HG03469 (cell line): Measurements from ENCODE around the gene TMIGD3.

Experiments used
- ATAC-seq: cut with Tn5 transposase; IDR thresholded peaks from one replicate; pipeline ENCODE4 v1.9.1; 2021; ENCODE audit warnings: mild to moderate bottlenecking, moderate library complexity, moderate number of reproducible peaks; ENCODE audit not compliant: unreplicated experiment

TMIGD3 gene

DNA sequence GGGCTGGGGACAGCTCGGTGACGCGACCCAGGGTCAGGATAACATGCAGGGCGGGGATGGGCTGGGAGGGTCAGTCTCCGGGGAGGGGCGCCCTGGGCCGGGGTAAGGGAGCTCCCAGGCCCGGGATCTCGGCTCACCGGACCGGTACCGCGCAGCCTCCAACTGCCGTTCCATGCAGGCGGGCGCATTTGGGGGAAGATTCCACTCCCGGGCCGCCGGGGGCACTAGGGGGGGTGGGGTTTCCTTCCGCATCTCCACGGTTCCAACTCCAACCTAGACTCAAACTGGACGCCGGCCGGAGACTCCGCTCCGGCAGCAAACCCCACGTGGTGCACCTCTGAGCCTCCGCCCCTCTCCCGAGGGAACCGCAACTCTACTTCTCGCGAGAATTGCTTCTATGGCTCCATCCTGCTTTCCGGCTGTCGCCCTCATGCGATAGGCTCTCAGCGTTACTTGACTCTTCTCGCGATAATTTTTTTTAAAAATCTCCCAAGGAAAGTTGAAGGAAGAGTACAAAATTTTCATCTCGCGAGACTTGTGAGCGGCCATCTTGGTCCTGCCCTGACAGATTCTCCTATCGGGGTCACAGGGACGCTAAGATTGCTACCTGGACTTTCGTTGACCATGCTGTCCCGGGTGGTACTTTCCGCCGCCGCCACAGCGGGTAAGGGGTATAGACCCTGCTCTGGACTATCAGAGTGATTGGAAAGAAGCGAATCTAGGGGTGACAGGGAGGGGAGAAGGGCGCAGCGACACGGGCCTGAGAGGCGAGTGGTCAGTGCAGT is 54.3 kb downstream of the TMIGD3 start, which contains the start of the genes ATP5PB and WDR77:
Gene ATP5PB, plus strand, starts transcription at position 547 of the 785 bp plus-strand sequence. Its CDS starts 78 bp downstream, at position 625.
Gene WDR77, minus strand, starts transcription at position 339 of the 785 bp plus-strand sequence. Its CDS starts 87 bp downstream, at position 252.
- peak; percentile 85 for ATAC-seq

DNA sequence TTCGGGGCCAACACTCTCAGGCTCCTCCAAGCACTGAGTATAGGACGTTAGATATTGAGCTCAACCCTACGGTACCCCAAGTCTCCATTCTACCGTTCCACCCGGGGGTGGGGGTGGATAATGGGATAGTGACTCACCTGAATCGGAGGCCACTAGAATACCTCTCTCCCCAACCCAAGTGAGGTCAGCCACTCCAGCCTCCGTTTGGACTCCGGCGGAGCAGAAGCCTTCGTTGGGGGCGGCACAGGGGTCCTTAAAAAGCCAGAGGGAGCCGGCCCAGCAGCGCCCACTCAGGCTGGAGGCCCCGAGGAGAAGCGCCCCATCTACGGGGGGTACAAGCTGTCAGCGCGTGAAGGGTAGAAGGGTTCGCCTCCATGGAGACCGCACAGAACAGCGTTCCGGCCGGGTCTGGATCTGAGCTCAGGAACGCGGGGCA is 54.9 kb downstream of the TMIGD3 start:
- ATAC-seq, result no peak

DNA sequence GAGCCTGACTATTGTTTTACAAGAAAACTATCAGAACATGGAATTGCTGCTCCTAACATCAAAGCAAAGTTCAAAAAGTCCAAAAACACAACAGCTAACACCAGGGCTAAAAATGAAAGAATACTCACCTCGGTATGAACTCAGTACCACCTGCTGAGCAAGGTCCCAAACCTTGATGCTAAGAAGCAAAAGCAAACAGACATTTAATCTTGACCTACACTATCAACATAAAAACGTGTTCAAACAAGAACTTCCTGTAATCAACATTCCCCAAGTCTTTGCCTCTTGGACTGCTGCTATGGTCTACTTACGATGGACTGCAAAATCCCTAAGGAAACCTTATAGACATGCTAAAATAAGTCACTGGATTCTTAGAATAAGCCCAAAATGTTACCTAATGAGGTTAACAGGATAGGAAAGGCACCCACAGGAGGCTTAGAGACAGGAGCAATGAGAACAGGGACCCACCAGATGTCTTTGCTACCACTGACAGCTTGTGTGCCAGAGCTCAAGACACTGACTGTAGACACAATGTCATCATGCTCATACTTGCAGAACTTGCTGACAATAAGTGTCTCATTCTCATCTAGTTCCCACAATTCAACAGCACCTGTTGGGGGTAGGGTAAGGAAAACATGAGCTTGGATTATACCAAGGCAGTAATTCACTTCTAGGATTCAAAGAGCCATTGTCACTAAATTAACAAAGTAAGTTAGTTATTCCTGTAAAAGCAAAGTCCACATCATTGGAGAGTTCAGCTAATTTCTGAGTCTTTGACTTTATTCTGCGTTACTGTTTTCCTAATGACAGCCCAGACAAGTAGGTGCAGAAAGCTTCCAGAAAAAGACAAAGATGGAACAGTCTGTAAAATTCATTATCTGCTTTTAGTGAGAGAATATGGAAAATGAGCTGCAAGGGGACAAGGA is 56.2 kb downstream of the TMIGD3 start:
- ATAC-seq, result no peak

DNA sequence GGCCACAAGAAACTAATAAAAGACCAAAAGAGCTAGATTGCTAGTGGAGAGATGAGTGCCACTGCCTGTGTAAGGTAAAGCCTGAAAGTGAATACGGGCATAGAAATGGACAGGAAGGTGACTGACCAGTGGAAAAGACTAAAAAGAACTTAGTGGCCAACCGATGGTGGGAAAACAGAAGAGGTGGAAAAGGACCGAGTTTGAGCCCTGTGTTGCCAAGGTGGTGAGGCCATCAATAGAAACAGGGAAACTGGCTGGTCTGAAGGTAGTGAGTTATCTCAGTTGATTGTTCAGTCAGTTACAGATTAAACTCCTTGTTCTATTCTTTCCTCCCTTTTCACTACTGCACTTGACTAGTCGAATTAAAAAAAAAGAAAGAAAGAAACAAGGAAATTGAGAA is 56.9 kb downstream of the TMIGD3 start:
- ATAC-seq, result no peak

DNA sequence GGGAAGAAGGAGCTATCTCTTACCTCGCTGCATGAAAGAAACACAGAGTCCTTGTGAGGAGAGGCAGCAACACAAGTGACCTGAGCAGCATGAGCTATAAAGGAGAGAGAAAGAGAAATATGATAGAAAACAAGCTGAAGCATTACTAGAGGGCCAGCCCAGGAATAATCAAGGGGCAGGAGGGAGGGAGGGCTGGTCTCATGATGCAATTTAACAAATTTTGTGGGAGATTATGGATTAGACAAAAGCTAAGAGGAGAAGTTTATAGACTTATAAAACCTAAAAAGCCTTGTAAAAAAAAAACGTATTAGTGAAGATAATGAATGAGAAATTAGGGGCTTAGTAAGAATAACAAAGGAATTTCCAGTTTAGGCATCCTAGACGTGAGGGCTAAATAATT is 59.4 kb downstream of the TMIGD3 start:
- no peak for ATAC-seq

DNA sequence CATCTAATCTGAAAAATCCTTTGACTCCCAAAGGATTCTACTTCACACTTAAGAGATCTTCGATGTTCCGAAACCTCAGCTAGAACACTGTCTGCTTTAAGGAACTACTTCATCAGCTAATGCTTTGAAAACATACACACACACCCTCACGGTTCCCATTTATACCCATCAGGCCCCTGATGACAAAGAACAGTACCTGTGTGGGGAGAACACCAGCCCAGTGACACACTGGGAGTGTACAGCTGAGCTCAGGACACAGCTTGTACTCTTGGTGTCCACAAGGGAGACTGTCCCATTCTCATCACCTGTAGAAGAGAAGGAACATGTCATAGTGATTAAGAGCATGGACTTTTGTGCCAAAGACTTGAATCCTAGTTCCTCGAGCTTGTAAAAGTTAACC is 61.0 kb downstream of the TMIGD3 start:
- no peak for ATAC-seq

DNA sequence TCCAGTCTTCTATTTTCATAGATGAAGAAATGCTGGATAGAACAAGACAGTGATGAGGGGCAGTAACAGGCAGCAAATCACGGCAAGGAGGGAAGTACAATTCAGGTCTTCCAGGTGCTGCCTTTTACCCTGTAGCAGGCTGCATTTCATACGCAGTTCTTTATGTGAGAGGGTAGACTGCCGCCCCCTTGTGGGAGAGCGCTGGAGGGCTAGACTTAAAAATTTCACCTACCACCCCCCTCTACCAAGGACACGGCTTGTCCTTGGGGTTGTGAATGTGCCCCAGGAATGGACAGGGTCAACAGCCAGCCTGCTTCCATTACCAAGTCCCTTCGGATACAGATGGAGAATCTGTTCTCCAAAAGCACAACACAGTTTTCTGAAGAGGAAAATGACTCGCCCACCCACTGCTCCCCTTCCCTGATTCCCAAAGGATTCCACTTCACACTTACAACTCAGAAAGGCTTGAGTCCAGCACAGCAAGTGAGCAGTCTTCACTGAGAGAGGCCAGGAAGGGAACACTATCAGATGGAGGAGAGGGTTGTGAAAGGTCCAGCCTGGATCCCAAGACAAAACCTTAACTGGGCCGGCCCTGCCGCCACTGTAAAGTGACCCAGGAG is 61.8 kb downstream of the TMIGD3 start:
- ATAC-seq, result no peak

DNA sequence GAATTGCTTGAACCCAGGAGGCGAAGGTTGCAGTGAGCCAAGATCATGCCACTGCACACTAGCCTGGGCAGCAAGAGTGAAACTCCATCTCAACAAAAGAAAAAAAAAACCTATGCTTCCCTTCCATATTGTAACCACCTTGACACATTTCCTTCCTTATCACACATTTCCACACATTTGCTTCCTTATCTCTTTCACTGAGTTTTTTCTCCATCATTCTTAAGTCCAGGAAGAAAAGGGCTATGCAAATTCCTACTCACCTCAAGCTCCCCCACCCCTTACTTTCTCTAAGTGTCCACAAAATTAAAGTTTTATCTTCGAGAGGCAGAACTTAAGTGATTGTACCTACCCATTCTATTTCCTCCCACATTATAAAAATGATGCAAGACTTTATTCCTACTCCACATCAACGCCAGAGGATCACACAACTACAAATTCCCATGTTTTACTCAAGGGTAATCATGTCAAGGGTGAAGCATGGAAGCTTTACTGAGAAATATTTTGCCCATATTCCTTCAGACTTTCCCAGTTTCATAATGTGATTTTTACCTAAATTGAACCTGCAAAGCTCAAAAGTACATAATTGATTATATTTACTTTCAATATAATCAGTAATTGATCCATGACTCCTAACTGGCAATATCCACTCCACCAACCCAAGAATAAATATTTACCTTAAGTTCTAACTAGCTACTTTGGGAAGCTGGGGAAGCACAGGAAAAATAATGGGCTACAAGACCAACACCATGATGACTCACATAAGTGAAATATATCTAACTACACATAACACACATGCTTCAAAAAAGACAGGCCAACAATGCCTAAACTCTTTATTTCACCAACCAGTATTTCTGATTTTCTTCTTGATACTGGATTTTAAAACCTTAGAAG is 63.7 kb downstream of the TMIGD3 start:
- ATAC-seq, result no peak

DNA sequence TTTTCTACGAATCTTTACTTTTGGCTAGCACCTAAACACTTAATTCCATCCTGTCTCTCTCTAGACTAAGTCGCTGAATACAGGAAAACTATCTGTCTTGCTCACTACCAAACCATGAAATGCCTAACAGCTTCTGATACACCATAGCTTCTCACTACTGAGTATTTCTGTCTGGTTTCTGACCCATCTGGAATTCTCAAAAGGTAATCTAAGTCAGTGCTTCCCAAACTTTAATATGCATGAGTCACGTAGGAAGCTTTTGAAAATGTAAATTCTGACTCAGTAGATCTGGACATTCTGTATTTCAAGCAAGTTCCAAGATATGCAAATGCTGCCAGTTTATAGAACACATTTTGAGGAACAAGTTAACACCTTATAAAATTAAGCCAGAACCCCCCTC is 66.7 kb downstream of the TMIGD3 start:
- no peak for ATAC-seq
